Liver (tissue), 9 donors: ENCODE data around the gene ASB17. TPM values are rescaled to one million over a fixed set of nuclear protein-coding genes. Genes with fewer than 3 reads are reported as not detected.

Source experiments
- DNase-seq: peaks from one replicate; pipeline ENCODE4 v3.0.0-alpha.2; 2017; ENCODE audit warnings: low spot score
- H3K27ac ChIP-seq, 2 donors: one replicate each; pipeline ENCODE4 v1.7.0; 2013; ENCODE audit warnings: inconsistent platforms in 2 of 2, low read length in 2 of 2, control low read depth in 1 of 2, low read depth in 1 of 2, mild to moderate bottlenecking in 1 of 2
- H3K27me3 ChIP-seq, 4 donors: one replicate each; pipeline versions ENCODE4 v1.6.1 to v1.7.0; 2013; ENCODE audit warnings: low read length in 3 of 4, inconsistent platforms in 1 of 4, mild to moderate bottlenecking in 1 of 4, moderate library complexity in 1 of 4; ENCODE audit not compliant: control insufficient read depth in 4 of 4, insufficient read depth in 4 of 4
- H3K36me3 ChIP-seq, 4 donors: one replicate each; pipeline versions ENCODE4 v1.6.1 to v1.7.0; 2013; ENCODE audit warnings: low read length in 3 of 4, mild to moderate bottlenecking in 3 of 4, low read depth in 1 of 4, moderate library complexity in 1 of 4; ENCODE audit not compliant: control insufficient read depth in 4 of 4, insufficient read depth in 3 of 4
- H3K4me1 ChIP-seq, 4 donors: one replicate each; pipeline versions ENCODE4 v1.6.1 to v1.7.0; 2013; ENCODE audit warnings: low read length in 3 of 4, mild to moderate bottlenecking in 3 of 4, moderate library complexity in 1 of 4; ENCODE audit not compliant: control insufficient read depth in 4 of 4, insufficient read depth in 4 of 4
- H3K4me3 ChIP-seq, 3 donors: one replicate each; pipeline versions ENCODE4 v1.6.1 to v1.7.0; 2013; ENCODE audit warnings: low read length in 3 of 3, control low read depth in 1 of 3, low read depth in 1 of 3, mild to moderate bottlenecking in 1 of 3
- H3K9ac ChIP-seq, 2 donors: one replicate each; pipeline ENCODE4 v1.7.0; 2013; ENCODE audit warnings: low read length in 2 of 2, mild to moderate bottlenecking in 2 of 2, moderate library complexity in 2 of 2, control low read depth in 1 of 2, low read depth in 1 of 2
- H3K9me3 ChIP-seq, 4 donors: one replicate each; pipeline versions ENCODE4 v1.6.1 to v1.7.0; 2013; ENCODE audit warnings: low read length in 3 of 4; ENCODE audit not compliant: control insufficient read depth in 4 of 4
- ATF3 ChIP-seq: IDR thresholded peaks from 2 replicates; pipeline ENCODE4 v1.6.1; 2016; ENCODE audit warnings: antibody characterized with exemption
- CTCF ChIP-seq: fragments of 150-350 bp; IDR thresholded peaks from 2 replicates; pipeline ENCODE4 v1.5.1; 2017; ENCODE audit warnings: improper control_type of control experiment, low read depth, low read length; ENCODE audit not compliant: missing input control
- EGR1 ChIP-seq, 2 donors: IDR thresholded peaks; 2 replicates each; pipeline ENCODE4 v1.6.1; 2016 to 2018; ENCODE audit warnings: antibody characterized with exemption in 2 of 2, low read depth in 2 of 2
- FOXA1 ChIP-seq: IDR thresholded peaks from 2 replicates; pipeline ENCODE4 v1.6.1; 2016; ENCODE audit warnings: antibody characterized with exemption
- FOXA2 ChIP-seq: IDR thresholded peaks from 2 replicates; pipeline ENCODE4 v1.6.1; 2016; ENCODE audit warnings: antibody characterized with exemption
- GABPA ChIP-seq, 2 donors: IDR thresholded peaks in 1 of 2; conservative IDR thresholded peaks in 1 of 2; 2 replicates each; pipeline ENCODE4 v1.6.1; 2016; ENCODE audit warnings: antibody characterized with exemption in 2 of 2, mild to moderate bottlenecking in 1 of 2, moderate library complexity in 1 of 2
- HNF4A ChIP-seq, 2 donors: conservative IDR thresholded peaks; 2 replicates each; pipeline ENCODE4 v1.6.1; 2016; ENCODE audit warnings: antibody characterized with exemption in 2 of 2, mild to moderate bottlenecking in 2 of 2
- HNF4G ChIP-seq: IDR thresholded peaks from 2 replicates; pipeline ENCODE4 v1.6.1; 2016; ENCODE audit warnings: antibody characterized with exemption
- JUND ChIP-seq, 2 donors: IDR thresholded peaks; 2 replicates each; pipeline ENCODE4 v1.6.1; 2016; ENCODE audit warnings: antibody characterized with exemption in 2 of 2
- MAX ChIP-seq: IDR thresholded peaks from 2 replicates; pipeline ENCODE4 v1.6.1; 2016; ENCODE audit warnings: antibody characterized with exemption
- NR2F2 ChIP-seq: IDR thresholded peaks from 2 replicates; pipeline ENCODE4 v1.6.1; 2016; ENCODE audit warnings: antibody characterized with exemption
- RAD21 ChIP-seq, 2 donors: IDR thresholded peaks; 2 replicates each; pipeline ENCODE4 v1.6.1; 2016; ENCODE audit warnings: antibody characterized with exemption in 2 of 2, mild to moderate bottlenecking in 2 of 2
- RXRA ChIP-seq, 2 donors: IDR thresholded peaks; 2 replicates each; pipeline ENCODE4 v1.6.1; 2017 to 2018; ENCODE audit warnings: antibody characterized with exemption in 2 of 2, mild to moderate bottlenecking in 1 of 2
- SP1 ChIP-seq: IDR thresholded peaks from 2 replicates; pipeline ENCODE4 v1.6.1; 2018; ENCODE audit warnings: antibody characterized with exemption, mild to moderate bottlenecking
- TAF1 ChIP-seq: conservative IDR thresholded peaks from 2 replicates; pipeline ENCODE4 v1.6.1; 2016; ENCODE audit warnings: antibody characterized with exemption, mild to moderate bottlenecking
- YY1 ChIP-seq: IDR thresholded peaks from 2 replicates; pipeline ENCODE4 v1.6.1; 2016; ENCODE audit warnings: antibody characterized with exemption, mild to moderate bottlenecking
- ZBTB33 ChIP-seq: IDR thresholded peaks from 2 replicates; pipeline ENCODE4 v1.6.1; 2016; ENCODE audit warnings: antibody characterized with exemption
- WGBS: extraction: QIAGEN DNeasy Blood & Tissue Kit; methylation state at CpG from one replicate; pipeline ENCODE4 v1.1.7; 2013; 5-methylcytosine and 5-hydroxymethylcytosine counted together
- polyA plus RNA-seq, 2 donors: library from polyadenylated mRNA; stranded (reverse) in 1 of 2; unstranded in 1 of 2; fragments of 200-250 nt in 1 of 2; fragments of >200 nt in 1 of 2; fragmentation: Nextera tagmentation in 1 of 2; extraction: Ambion mirVana in 1 of 2; gene quantifications; one replicate each; pipeline versions ENCODE4 v1.2.1 to v1.2.3, GENCODE V29; 2013 to 2015
- total RNA-seq, 2 donors: library from RNA; depleted of rRNA; stranded (reverse); fragments of >200 nt; gene quantifications; one replicate each; pipeline ENCODE4 v1.2.3, GENCODE V29; 2014
- donor health status: healthy.
- donor health status: healthy.
- donor health status: healthy.
- donor health status: healthy.
- donor health status: healthy.

ASB17 gene
- total and polyA plus RNA-seq, 4 donors: not detected

GRCh38 chr1:75980972-75981897 is 49.0 kb upstream of the ASB17 start:
- H3K4me1 ChIP-seq: no peaks in the 10 kb centered on the region
- DNase-seq: no peak
- no peak for TF ChIP-seq NR2F2
- no peak for TF ChIP-seq MAX
- no peak for TF ChIP-seq JUND (IDR thresholded peaks at IDR 0.05)
- no peak for TF ChIP-seq HNF4G
- no peak for TF ChIP-seq SP1
- TF ChIP-seq HNF4A (conservative IDR thresholded peaks at IDR 0.05): no peak
- TF ChIP-seq YY1: no peak
- TF ChIP-seq ATF3: no peak
- TF ChIP-seq RXRA (IDR thresholded peaks at IDR 0.05): no peak
- no peak for TF ChIP-seq RAD21 (IDR thresholded peaks at IDR 0.05)
- TF ChIP-seq CTCF: no peak
- TF ChIP-seq FOXA2: no peak
- no peak for TF ChIP-seq ZBTB33
- TF ChIP-seq EGR1 (IDR thresholded peaks at IDR 0.05; ENCODE audit: low read depth in 2 of 2): no peak
- TF ChIP-seq TAF1: no peak
- no peak overlapping the region for H3K9ac ChIP-seq
- H3K4me3 ChIP-seq: no peak overlapping the region
- H3K9me3 ChIP-seq: no peaks in the 10 kb centered on the region
- H3K27ac ChIP-seq: no peak overlapping the region
- 59% methylated on average over 6 of the region's 6 CpGs for WGBS
- H3K36me3 ChIP-seq: no peaks in the 10 kb centered on the region
- no peaks in the 10 kb centered on the region for H3K27me3 ChIP-seq

GRCh38 chr1:75970631-75971030 is 38.4 kb upstream of the ASB17 start:
- no peaks in the 10 kb centered on the region for H3K27me3 ChIP-seq
- H3K4me1 ChIP-seq: no peaks in the 10 kb centered on the region
- DNase-seq: no peak
- no peaks in the 10 kb centered on the region for H3K36me3 ChIP-seq
- no peaks in the 10 kb centered on the region for H3K9me3 ChIP-seq
- no peak overlapping the region for H3K9ac ChIP-seq
- no peak overlapping the region for H3K27ac ChIP-seq
- no peak overlapping the region for H3K4me3 ChIP-seq
- no peak for TF ChIP-seq HNF4G
- TF ChIP-seq GABPA (IDR thresholded peaks at IDR 0.05 in 1 of 2, conservative IDR thresholded peaks at IDR 0.05 in 1 of 2): no peak
- no peak for TF ChIP-seq CTCF
- TF ChIP-seq NR2F2: no peak
- no peak for TF ChIP-seq FOXA1
- no peak for TF ChIP-seq JUND (IDR thresholded peaks at IDR 0.05)
- TF ChIP-seq HNF4A (conservative IDR thresholded peaks at IDR 0.05): no peak
- TF ChIP-seq EGR1 (IDR thresholded peaks at IDR 0.05; ENCODE audit: low read depth in 2 of 2): no peak
- TF ChIP-seq ZBTB33: no peak
- no peak for TF ChIP-seq YY1
- TF ChIP-seq MAX: no peak
- TF ChIP-seq RAD21 (IDR thresholded peaks at IDR 0.05): no peak
- no peak for TF ChIP-seq SP1
- no peak for TF ChIP-seq ATF3
- TF ChIP-seq FOXA2: no peak
- TF ChIP-seq TAF1: no peak
